ENCODE results near the gene TLR10. TPM values are rescaled to one million over a fixed set of nuclear protein-coding genes. Genes with fewer than 3 reads are reported as not detected.

The TLR10 gene
- total RNA-seq, 2 experiments from 2014 or later = 27.4 to 34.5 TPM

DNA sequence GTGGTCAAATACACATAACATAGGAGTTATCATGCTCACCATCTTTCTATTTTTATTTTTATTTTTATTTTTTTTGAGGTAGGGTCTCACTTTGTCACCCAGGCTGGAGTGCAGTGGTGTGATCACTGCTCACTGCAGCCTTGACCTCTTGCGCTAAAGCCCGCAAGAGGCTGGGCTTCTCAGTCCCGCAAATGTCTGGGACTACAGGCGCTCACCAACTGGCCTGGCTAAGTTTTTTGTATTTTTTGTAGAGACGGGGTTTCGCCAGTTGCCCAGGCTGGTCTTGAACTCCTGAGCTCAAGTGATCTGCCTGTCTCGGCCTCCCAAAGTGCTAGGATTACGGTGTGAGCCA, 295 bp upstream of the TLR10 start:
- no TSS peak for BruUV-seq (replicated peaks)
- no peaks in the 10 kb centered on the region for H3K9me2 ChIP-seq (ENCODE audit: insufficient read depth, low read length)
- H3K4me2 ChIP-seq (ENCODE audit: low read length) = no peak overlapping the region
- peak overlapping the region; percentile 90 for H3K27ac ChIP-seq (ENCODE audit: low read depth, low read length, poor library complexity, severe bottlenecking)
- peaks cover 47% of the 10 kb centered on the region for H3K79me2 ChIP-seq (ENCODE audit: insufficient read depth, low read depth, low read length)
- no peak for DNase-seq (ENCODE audit: low spot score)
- peak; percentile 29; the same call in 1 of the 2 replicates for TF ChIP-seq CTCF (conservative IDR thresholded peaks at IDR 0.05; ENCODE audit: low read length)
- TF ChIP-seq EZH2phosphoT487 (IDR thresholded peaks at IDR 0.05; ENCODE audit: borderline replicate concordance, low read depth, low read length) = no peak
- H3K4me3 ChIP-seq (ENCODE audit: low read depth, low read length, poor library complexity, severe bottlenecking) = no peak overlapping the region
- no peak overlapping the region for H2AFZ ChIP-seq (ENCODE audit: low read length)
- no peaks in the 10 kb centered on the region for H4K20me1 ChIP-seq (ENCODE audit: insufficient read depth, low read length)
- intact Hi-C loops (cut with micrococcal nuclease; ENCODE audit: unreplicated experiment) = loop anchor here (1.0 to 10.0 kb wide), 2 partner anchors 22 to 352 kb away; no protein-coding TSS in a partner anchor
- ChIA-PET CTCF (ENCODE audit: unreplicated experiment) (interaction anchor here (0.6 to 6.7 kb wide), 6 partner anchors 15 to 36 kb away, joined by 3 to 145 read pairs (median 5); partner anchors contain the start of gene TLR1), POLR2A (interaction anchor here (0.7 to 8.9 kb wide), 10 partner anchors 11 to 245 kb away, joined by 3 to 348 read pairs (median 10); partner anchors contain the start of genes TLR1 and TLR6)
- peaks cover 37% of the 10 kb centered on the region for H3K4me1 ChIP-seq (ENCODE audit: insufficient read depth, low read length, poor library complexity, severe bottlenecking)
- peaks cover 13% of the 10 kb centered on the region; the same call in 1 of the 2 replicates for H3K9me3 ChIP-seq (ENCODE audit: low read length)
- peaks cover 19% of the 10 kb centered on the region for H3K36me3 ChIP-seq (ENCODE audit: insufficient read depth, low read length)

GRCh38 chr4:38781854-38782261, 932 bp downstream of the TLR10 start:
- DNase-seq (ENCODE audit: low spot score) = peak; percentile 75
- H3K4me2 ChIP-seq (ENCODE audit: low read length) = peak overlapping the region; percentile 75
- no peaks in the 10 kb centered on the region for H3K9me2 ChIP-seq (ENCODE audit: insufficient read depth, low read length)
- intact Hi-C loops (cut with micrococcal nuclease; ENCODE audit: unreplicated experiment) = loop anchor here (1.0 to 10.0 kb wide), 3 partner anchors 21 to 353 kb away; partner anchors contain the start of gene TLR6
- H2AFZ ChIP-seq (ENCODE audit: low read length) = peak overlapping the region; percentile 66; the same call in 1 of the 2 replicates
- no peaks in the 10 kb centered on the region for H4K20me1 ChIP-seq (ENCODE audit: insufficient read depth, low read length)
- H3K36me3 ChIP-seq (ENCODE audit: insufficient read depth, low read length) = peaks cover 32% of the 10 kb centered on the region
- H3K4me1 ChIP-seq (ENCODE audit: insufficient read depth, low read length, poor library complexity, severe bottlenecking) = peaks cover 37% of the 10 kb centered on the region
- H3K27ac ChIP-seq (ENCODE audit: low read depth, low read length, poor library complexity, severe bottlenecking) = peak overlapping the region; percentile 90
- BruUV-seq (replicated peaks) = TSS peak; percentile 91
- no peak for TF ChIP-seq CTCF (conservative IDR thresholded peaks at IDR 0.05; ENCODE audit: low read length)
- no peak for TF ChIP-seq EZH2phosphoT487 (IDR thresholded peaks at IDR 0.05; ENCODE audit: borderline replicate concordance, low read depth, low read length)
- H3K4me3 ChIP-seq (ENCODE audit: low read depth, low read length, poor library complexity, severe bottlenecking) = peak overlapping the region; percentile 75
- CTCF ChIA-PET (ENCODE audit: unreplicated experiment) = interaction anchor here (0.8 to 6.7 kb wide), 5 partner anchors 9 to 79 kb away, joined by 4 to 145 read pairs (median 6); partner anchors contain the start of gene TLR1
- H3K79me2 ChIP-seq (ENCODE audit: insufficient read depth, low read depth, low read length) = peaks cover 58% of the 10 kb centered on the region
- H3K9me3 ChIP-seq (ENCODE audit: low read length) = peaks cover 19% of the 10 kb centered on the region; the same call in 1 of the 2 replicates
- POLR2A ChIA-PET = interaction anchor here (0.6 to 8.9 kb wide), 17 partner anchors 11 to 539 kb away, joined by 3 to 348 read pairs (median 5); partner anchors contain the start of genes TLR1 and TLR6

All from OCI-LY7 (cell line).